WTC11 (cell line): ENCODE results near the gene YTHDF1. TPM values are rescaled to one million over a fixed set of nuclear protein-coding genes. Genes with fewer than 3 reads are reported as not detected.

ENCODE experiments used
- ATAC-seq: fragments of 200-7000 bp; cut with Tn5 transposase; 2 replicates; pipeline ENCODE4 v1.10.0; 2021; ENCODE audit warnings: mild to moderate bottlenecking, moderate library complexity
- CTCF ChIA-PET: fragments of 300-600 bp; sonication (Branson Sonifier 250); formaldehyde crosslinking; loops from one replicate; lab custom pipeline; 2021; ENCODE audit warnings: antibody characterized with exemption; lab: Charles Lee
- POLR2A ChIA-PET: fragments of 350-600 bp; sonication (Branson Sonifier 250); formaldehyde crosslinking; loops from one replicate; lab custom pipeline; 2021; ENCODE audit warnings: antibody characterized with exemption; lab: Charles Lee
- DNase-seq: peaks from one replicate; pipeline ENCODE4 v3.0.0; 2021; ENCODE audit warnings: low spot score
- H3K27ac Mint-ChIP-seq: 2 replicates; pipeline ENCODE4 v1.8.0; 2021; ENCODE audit warnings: mixed read lengths
- H3K27me3 Mint-ChIP-seq: 2 replicates; pipeline ENCODE4 v1.8.0; 2021; ENCODE audit warnings: low read depth, mild to moderate bottlenecking, moderate library complexity, mixed read lengths
- H3K36me3 Mint-ChIP-seq: 2 replicates; pipeline ENCODE4 v1.8.0; 2021; ENCODE audit warnings: mixed read lengths
- H3K4me1 Mint-ChIP-seq: 2 replicates; pipeline ENCODE4 v1.8.0; 2022; ENCODE audit warnings: mixed read lengths
- H3K4me3 Mint-ChIP-seq: 2 replicates; pipeline ENCODE4 v1.8.0; 2021; ENCODE audit warnings: mild to moderate bottlenecking, moderate library complexity, mixed read lengths
- H3K9me3 Mint-ChIP-seq: 2 replicates; pipeline ENCODE4 v1.8.0; 2021; ENCODE audit warnings: mixed read lengths
- AFF4 ChIP-seq: sonication (generic); formaldehyde crosslinking; IDR thresholded peaks from 2 replicates; pipeline ENCODE4 v1.8.1; 2023; ENCODE audit warnings: mild to moderate bottlenecking, missing genetic modification reagents, borderline replicate concordance
- ARID4B ChIP-seq: sonication (generic); formaldehyde crosslinking; IDR thresholded peaks from 2 replicates; pipeline ENCODE4 v1.8.0; 2023; ENCODE audit warnings: missing genetic modification reagents, mild to moderate bottlenecking, borderline replicate concordance
- CTCF ChIP-seq: fragments of 200-600 bp; IDR thresholded peaks from 2 replicates; pipeline ENCODE4 v1.8.0; 2022; ENCODE audit warnings: antibody characterized with exemption
- MAX ChIP-seq: sonication (generic); formaldehyde crosslinking; IDR thresholded peaks from 2 replicates; pipeline ENCODE4 v1.8.0; 2022; ENCODE audit warnings: mild to moderate bottlenecking, missing genetic modification reagents
- PRDM15 ChIP-seq: sonication (generic); formaldehyde crosslinking; IDR thresholded peaks from 2 replicates; pipeline ENCODE4 v1.8.0; 2022; ENCODE audit warnings: missing genetic modification reagents
- TEAD1 ChIP-seq: sonication (generic); formaldehyde crosslinking; IDR thresholded peaks from 2 replicates; pipeline ENCODE4 v1.8.0; 2022; ENCODE audit warnings: mild to moderate bottlenecking, missing genetic modification reagents
- USF2 ChIP-seq: sonication (generic); formaldehyde crosslinking; IDR thresholded peaks from 2 replicates; pipeline ENCODE4 v1.8.1; 2023; ENCODE audit warnings: mild to moderate bottlenecking, missing genetic modification reagents, moderate library complexity
- ZNF263 ChIP-seq: sonication (generic); formaldehyde crosslinking; IDR thresholded peaks from 2 replicates; pipeline ENCODE4 v1.8.1; 2022; ENCODE audit warnings: low read depth, mild to moderate bottlenecking, moderate library complexity, missing genetic modification reagents
- ZNF423 ChIP-seq: fragments of 250-450 bp; sonication (Bioruptor Pico); IDR thresholded peaks from 2 replicates; pipeline ENCODE4 v2.1.2; 2022; ENCODE audit warnings: mild to moderate bottlenecking, moderate library complexity
- ZNF532 ChIP-seq: fragments of 250-450 bp; sonication (Bioruptor Pico); IDR thresholded peaks from 2 replicates; pipeline ENCODE4 v1.9.0; 2021; ENCODE audit warnings: mild to moderate bottlenecking, borderline replicate concordance
- total RNA-seq: library from RNA; stranded (reverse); gene quantifications from 3 replicates; pipeline ENCODE4 v1.2.3, GENCODE V29; 2021
- TF ChIP-seq, protein P1 (sequence below): sonication (generic); formaldehyde crosslinking; IDR thresholded peaks from 2 replicates; pipeline ENCODE4 v1.8.0; 2022; ENCODE audit warnings: mild to moderate bottlenecking, missing genetic modification reagents
- TF ChIP-seq, protein P2 (sequence below): sonication (generic); formaldehyde crosslinking; IDR thresholded peaks from 2 replicates; pipeline ENCODE4 v1.8.1; 2022; ENCODE audit warnings: low read depth, missing genetic modification reagents, borderline replicate concordance

The YTHDF1 gene
- total RNA-seq, 1 experiment from 2014 or later, result 61.3 TPM

- DNase-seq (peak; percentile 56), ATAC-seq (peak; percentile 56)
- ChIA-PET CTCF (interaction anchor here (0.6 to 7.2 kb wide), 13 partner anchors 9 to 284 kb away, joined by 3 to 173 read pairs (median 6); partner anchors contain the start of gene BIRC7), POLR2A (interaction anchor here (0.8 to 1.3 kb wide), 4 partner anchors 24 to 40 kb away, joined by 3 to 4 read pairs (median 3); no protein-coding TSS in a partner anchor)
- peak overlapping the region; percentile 80 for H3K4me3 Mint-ChIP-seq
- no peak overlapping the region for H3K27ac Mint-ChIP-seq
- H3K36me3 Mint-ChIP-seq, result no peaks in the 10 kb centered on the region
- no peaks in the 10 kb centered on the region for H3K9me3 Mint-ChIP-seq
- peaks cover 51% of the 10 kb centered on the region for H3K27me3 Mint-ChIP-seq
- peaks cover 23% of the 10 kb centered on the region for H3K4me1 Mint-ChIP-seq
- TF ChIP-seq ZNF423, result peak; percentile 28; the same call in 1 of the 2 replicates
- no peak for TF ChIP-seq USF2 (CRISPR knock-in tag)
- no peak for TF ChIP-seq CTCF
- no peak for TF ChIP-seq AFF4 (CRISPR knock-in tag)
- TF ChIP-seq PRDM15 (CRISPR knock-in tag), result no peak; the same call in 1 of the 2 replicates
- no peak for TF ChIP-seq ARID4B (CRISPR knock-in tag)
- no peak for TF ChIP-seq ZNF532
- TF ChIP-seq, protein P1, sequence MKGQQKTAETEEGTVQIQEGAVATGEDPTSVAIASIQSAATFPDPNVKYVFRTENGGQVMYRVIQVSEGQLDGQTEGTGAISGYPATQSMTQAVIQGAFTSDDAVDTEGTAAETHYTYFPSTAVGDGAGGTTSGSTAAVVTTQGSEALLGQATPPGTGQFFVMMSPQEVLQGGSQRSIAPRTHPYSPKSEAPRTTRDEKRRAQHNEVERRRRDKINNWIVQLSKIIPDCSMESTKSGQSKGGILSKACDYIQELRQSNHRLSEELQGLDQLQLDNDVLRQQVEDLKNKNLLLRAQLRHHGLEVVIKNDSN (CRISPR knock-in tag), result no peak
- TF ChIP-seq ZNF263 (CRISPR knock-in tag), result 0 out of 2 replicates have a peak, but pooled peaks have one; percentile 39
- TF ChIP-seq TEAD1 (CRISPR knock-in tag), result no peak
- TF ChIP-seq, protein P2, sequence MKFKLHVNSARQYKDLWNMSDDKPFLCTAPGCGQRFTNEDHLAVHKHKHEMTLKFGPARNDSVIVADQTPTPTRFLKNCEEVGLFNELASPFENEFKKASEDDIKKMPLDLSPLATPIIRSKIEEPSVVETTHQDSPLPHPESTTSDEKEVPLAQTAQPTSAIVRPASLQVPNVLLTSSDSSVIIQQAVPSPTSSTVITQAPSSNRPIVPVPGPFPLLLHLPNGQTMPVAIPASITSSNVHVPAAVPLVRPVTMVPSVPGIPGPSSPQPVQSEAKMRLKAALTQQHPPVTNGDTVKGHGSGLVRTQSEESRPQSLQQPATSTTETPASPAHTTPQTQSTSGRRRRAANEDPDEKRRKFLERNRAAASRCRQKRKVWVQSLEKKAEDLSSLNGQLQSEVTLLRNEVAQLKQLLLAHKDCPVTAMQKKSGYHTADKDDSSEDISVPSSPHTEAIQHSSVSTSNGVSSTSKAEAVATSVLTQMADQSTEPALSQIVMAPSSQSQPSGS (CRISPR knock-in tag), result no peak
- peak; percentile 74 for TF ChIP-seq MAX (CRISPR knock-in tag)
Observed at GRCh38 chr20:63254606-63255384, 38.9 kb upstream of the YTHDF1 start.
